Measurements from ENCODE around the gene IGF2BP3. TPM values are rescaled to one million over a fixed set of nuclear protein-coding genes. Genes with fewer than 3 reads are reported as not detected.
A peak's percentile ranks its signal among the peaks of the same experiment; 100 is the strongest.

IGF2BP3 gene
- total and polyA plus RNA-seq, 10 of the 15 experiments (the other 5 are each of a cell fraction or from before 2014, with no cell fraction given), result 4.6 to 61.2 (median 36.9) TPM

GRCh38 chr7:23469150-23469960 lies 936 bp downstream of the IGF2BP3 start (continued):
- no peak for TF ChIP-seq RELA (IDR thresholded peaks at IDR 0.05; ENCODE audit: borderline replicate concordance, partially characterized antibody)
- no peak for TF ChIP-seq RUNX3 (IDR thresholded peaks at IDR 0.05; ENCODE audit: low read length)
- no peak for TF ChIP-seq NRF1 (conservative IDR thresholded peaks at IDR 0.05; ENCODE audit: low read depth, low read length)
- TF ChIP-seq ATF2 (IDR thresholded peaks at IDR 0.05; ENCODE audit: low read length), result no peak
- TF ChIP-seq MAX (IDR thresholded peaks at IDR 0.05; ENCODE audit: low read depth, low read length), result peak; percentile 31
- TF ChIP-seq CEBPB (IDR thresholded peaks at IDR 0.05; ENCODE audit: borderline replicate concordance in 1 of 2, low read depth in 2 of 2, low read length in 2 of 2), result no peak
- TF ChIP-seq DPF2 (IDR thresholded peaks at IDR 0.05), result peak; percentile 69
- no peak for TF ChIP-seq CEBPZ (IDR thresholded peaks at IDR 0.05; ENCODE audit: low read depth, low read length)
- no peak for TF ChIP-seq HCFC1 (IDR thresholded peaks at IDR 0.05; ENCODE audit: low read length)
- no peak for TF ChIP-seq EZH2 (IDR thresholded peaks at IDR 0.05; ENCODE audit: borderline replicate concordance, control insufficient read depth, low read depth, low read length)
- no peak for TF ChIP-seq STAT3 (IDR thresholded peaks at IDR 0.05; ENCODE audit: low read depth, low read length)
- TF ChIP-seq NBN (IDR thresholded peaks at IDR 0.05), result no peak
- no peak for TF ChIP-seq FOXM1 (IDR thresholded peaks at IDR 0.05; ENCODE audit: low read depth, low read length)
- no peak for TF ChIP-seq MTA2 (IDR thresholded peaks at IDR 0.05; ENCODE audit: low read depth)
- no peak for TF ChIP-seq NFXL1 (IDR thresholded peaks at IDR 0.05; ENCODE audit: borderline replicate concordance)
- TF ChIP-seq PML (IDR thresholded peaks at IDR 0.05; ENCODE audit: low read length), result no peak
- TF ChIP-seq NR2C1 (IDR thresholded peaks at IDR 0.05), result no peak
- TF ChIP-seq CUX1 (IDR thresholded peaks at IDR 0.05; ENCODE audit: insufficient replicate concordance, low read depth, low read length), result no peak
- no peak for TF ChIP-seq STAT1 (conservative IDR thresholded peaks at IDR 0.05)
- no peak for TF ChIP-seq CBX3 (IDR thresholded peaks at IDR 0.05; ENCODE audit: borderline replicate concordance, low read depth)
- peak; percentile 76; the same call in 1 of the 2 replicates for TF ChIP-seq SMARCA5 (IDR thresholded peaks at IDR 0.05)
- TF ChIP-seq HDAC2 (IDR thresholded peaks at IDR 0.05), result no peak

Measured in GM12878 (cell line).